Putamen (tissue), 1 donor: ENCODE measurements around the gene CCDC85B.

Experiments used
- DNase-seq: peaks from one replicate; pipeline ENCODE4 v3.0.0-alpha.2; 2016; ENCODE audit warnings: low spot score

The CCDC85B gene

GRCh38 chr11:65911682-65912568 lies 21.5 kb downstream of the CCDC85B start:
- no peak for DNase-seq

- no peak for DNase-seq
Observed at GRCh38 chr11:65912845-65913244, 22.4 kb downstream of the CCDC85B start.

GRCh38 chr11:65915101-65915820 lies 24.8 kb downstream of the CCDC85B start:
- no peak for DNase-seq

- DNase-seq = no peak
Observed at GRCh38 chr11:65915821-65916251, 25.4 kb downstream of the CCDC85B start.

- no peak for DNase-seq
Observed at GRCh38 chr11:65916391-65916790, 25.9 kb downstream of the CCDC85B start.

GRCh38 chr11:65917077-65917433 lies 26.6 kb downstream of the CCDC85B start:
- DNase-seq = no peak

- no peak for DNase-seq
Observed at GRCh38 chr11:65917434-65918210, 27.1 kb downstream of the CCDC85B start.

- no peak for DNase-seq
Observed at GRCh38 chr11:65918211-65919140, 28.0 kb downstream of the CCDC85B start, which contains the start of gene C11orf68. TSS of gene C11orf68 (minus strand) at chr11:65919062. CDS start at chr11:65919031, 31 bp downstream.

GRCh38 chr11:65919141-65919572 lies 28.7 kb downstream of the CCDC85B start, which contains the start of gene DRAP1:
TSS of gene DRAP1 (plus strand) at chr11:65919426. CDS start at chr11:65919502, 76 bp downstream.
- peak; percentile 99 for DNase-seq

- DNase-seq = no peak
Observed at GRCh38 chr11:65919573-65920371, 29.3 kb downstream of the CCDC85B start.

GRCh38 chr11:65920372-65920802 lies 29.9 kb downstream of the CCDC85B start:
- no peak for DNase-seq

- no peak for DNase-seq
Observed at GRCh38 chr11:65921033-65921555, 30.6 kb downstream of the CCDC85B start.

GRCh38 chr11:65921876-65922275 lies 31.4 kb downstream of the CCDC85B start:
- no peak for DNase-seq

- no peak for DNase-seq
Observed at GRCh38 chr11:65922565-65922964, 32.1 kb downstream of the CCDC85B start.

- no peak for DNase-seq
Observed at GRCh38 chr11:65925397-65925796, 34.9 kb downstream of the CCDC85B start.

- DNase-seq = no peak
Observed at GRCh38 chr11:65927904-65928397, 37.5 kb downstream of the CCDC85B start.

- DNase-seq = no peak
Observed at GRCh38 chr11:65928667-65929066, 38.2 kb downstream of the CCDC85B start.

- DNase-seq = no peak
Observed at GRCh38 chr11:65931773-65932557, 41.5 kb downstream of the CCDC85B start.

GRCh38 chr11:65932558-65932919 lies 42.1 kb downstream of the CCDC85B start:
- DNase-seq = no peak
